ENCODE results near the gene GANC. TPM values are rescaled to one million over a fixed set of nuclear protein-coding genes. Genes with fewer than 3 reads are reported as not detected.

GANC gene
- total RNA-seq, 6 donors from 2014 or later: 67.3 to 295 (median 99.8) TPM

GRCh38 chr15:42273900-42274701 is 1.1 kb downstream of the GANC start:
- peak overlapping the region; percentile 54 to 69 (median 59) for H3K4me3 ChIP-seq
- H3K27me3 ChIP-seq: no peaks in the 10 kb centered on the region
- H3K4me1 ChIP-seq: peaks cover 37 to 47% (median 41%) of the 10 kb centered on the region in 4 donors
- 4 to 5% methylated on average over 27 of the region's 27 CpGs for WGBS, 2 donors
- ATAC-seq (ENCODE audit: low FRiP score in 2 of 2) (peak; percentile 72 to 73), DNase-seq (peak in 1 of 2 donors; percentile 61)
- H3K27ac ChIP-seq: peak overlapping the region; percentile 95 to 99 (median 96)
- H3K36me3 ChIP-seq: peaks cover 0 to 17% (median 4%) of the 10 kb centered on the region in 4 donors
- no peaks in the 10 kb centered on the region for H3K9me3 ChIP-seq
- TF ChIP-seq CTCF (IDR thresholded peaks at IDR 0.05): no peak
- no peak for TF ChIP-seq POLR2A (IDR thresholded peaks at IDR 0.05)
- TF ChIP-seq EP300 (IDR thresholded peaks at IDR 0.05): no peak
- TF ChIP-seq POLR2AphosphoS5 (IDR thresholded peaks at IDR 0.05): no peak

- H3K27ac ChIP-seq: peak overlapping the region; percentile 95 to 99 (median 96)
- DNase-seq (no peak), ATAC-seq (ENCODE audit: low FRiP score in 2 of 2) (no peak)
- H3K36me3 ChIP-seq: peaks cover 0 to 23% (median 8%) of the 10 kb centered on the region in 4 donors
- no peaks in the 10 kb centered on the region for H3K27me3 ChIP-seq
- H3K4me1 ChIP-seq: peaks cover 33 to 43% (median 38%) of the 10 kb centered on the region in 4 donors
- H3K9me3 ChIP-seq: no peaks in the 10 kb centered on the region
- H3K4me3 ChIP-seq: peak overlapping the region; percentile 54 to 69 (median 59)
- no peak for TF ChIP-seq CTCF (IDR thresholded peaks at IDR 0.05)
- TF ChIP-seq POLR2AphosphoS5 (IDR thresholded peaks at IDR 0.05): no peak
- no peak for TF ChIP-seq POLR2A (IDR thresholded peaks at IDR 0.05)
- TF ChIP-seq EP300 (IDR thresholded peaks at IDR 0.05): no peak
- 23 to 57% methylated on average over 6 of the region's 6 CpGs for WGBS, 2 donors
Measured at GRCh38 chr15:42274702-42274989, 1.6 kb downstream of the GANC start.

GRCh38 chr15:42275780-42276391 is 2.9 kb downstream of the GANC start:
- Histone ChIP-seq H3K9me3 (no peaks in the 10 kb centered on the region), H3K27ac (peak overlapping the region; percentile 95 to 99 (median 96))
- 25 to 32% methylated on average over 4 of the region's 4 CpGs for WGBS, 2 donors

GRCh38 chr15:42276762-42277161 is 3.8 kb downstream of the GANC start:
- no peak for DNase-seq
- Histone ChIP-seq H3K4me1 (peaks cover 21 to 29% (median 24%) of the 10 kb centered on the region in 4 donors), H3K27ac (peak overlapping the region in 1 of 4 donors; percentile 99), H3K4me3 (peak overlapping the region in 1 of 4 donors; percentile 69), H3K9me3 (no peaks in the 10 kb centered on the region), H3K27me3 (no peaks in the 10 kb centered on the region), H3K36me3 (peaks cover 7 to 42% (median 17%) of the 10 kb centered on the region in 4 donors)
- 98 to 99% methylated on average over 2 of the region's 2 CpGs for WGBS, 2 donors
- ATAC-seq (ENCODE audit: low FRiP score in 2 of 2): no peak
- TF ChIP-seq POLR2A (IDR thresholded peaks at IDR 0.05) (no peak), EP300 (IDR thresholded peaks at IDR 0.05) (no peak), POLR2AphosphoS5 (IDR thresholded peaks at IDR 0.05) (no peak), CTCF (IDR thresholded peaks at IDR 0.05) (no peak)

More at GRCh38 chr15:42275780-42276391, 2.9 kb downstream of the GANC start:
- TF ChIP-seq CTCF (IDR thresholded peaks at IDR 0.05) (no peak), POLR2A (IDR thresholded peaks at IDR 0.05) (no peak), POLR2AphosphoS5 (IDR thresholded peaks at IDR 0.05) (no peak), EP300 (IDR thresholded peaks at IDR 0.05) (no peak)
- Histone ChIP-seq H3K4me3 (peak overlapping the region in 3 of 4 donors; percentile 54 to 69 (median 63)), H3K27me3 (no peaks in the 10 kb centered on the region), H3K36me3 (peaks cover 0 to 33% (median 14%) of the 10 kb centered on the region in 4 donors), H3K4me1 (peaks cover 29 to 36% (median 32%) of the 10 kb centered on the region in 4 donors)
- DNase-seq (no peak), ATAC-seq (ENCODE audit: low FRiP score in 2 of 2) (no peak)

Data from upper lobe of left lung (tissue), 6 donors.